OCI-LY3 (cell line): ENCODE results near the gene RAD9B.

Experiments used
- EZH2phosphoT487 ChIP-seq: fragments of 200-600 bp; shearing (Covaris generic); IDR thresholded peaks from 2 replicates; pipeline ENCODE4 v1.6.1; 2018; ENCODE audit warnings: antibody characterized with exemption, mixed run types, low read depth
- TF ChIP-seq, protein P1 (sequence below): fragments of 200-600, 300-600 bp; sonication (generic); IDR thresholded peaks from 2 replicates; pipeline ENCODE4 v1.5.1; 2014; ENCODE audit warnings: antibody characterized with exemption, low read length, low read depth

GRCh38 chr12:110548678-110549077, 46.5 kb downstream of the RAD9B start:
- TF ChIP-seq, protein P1, sequence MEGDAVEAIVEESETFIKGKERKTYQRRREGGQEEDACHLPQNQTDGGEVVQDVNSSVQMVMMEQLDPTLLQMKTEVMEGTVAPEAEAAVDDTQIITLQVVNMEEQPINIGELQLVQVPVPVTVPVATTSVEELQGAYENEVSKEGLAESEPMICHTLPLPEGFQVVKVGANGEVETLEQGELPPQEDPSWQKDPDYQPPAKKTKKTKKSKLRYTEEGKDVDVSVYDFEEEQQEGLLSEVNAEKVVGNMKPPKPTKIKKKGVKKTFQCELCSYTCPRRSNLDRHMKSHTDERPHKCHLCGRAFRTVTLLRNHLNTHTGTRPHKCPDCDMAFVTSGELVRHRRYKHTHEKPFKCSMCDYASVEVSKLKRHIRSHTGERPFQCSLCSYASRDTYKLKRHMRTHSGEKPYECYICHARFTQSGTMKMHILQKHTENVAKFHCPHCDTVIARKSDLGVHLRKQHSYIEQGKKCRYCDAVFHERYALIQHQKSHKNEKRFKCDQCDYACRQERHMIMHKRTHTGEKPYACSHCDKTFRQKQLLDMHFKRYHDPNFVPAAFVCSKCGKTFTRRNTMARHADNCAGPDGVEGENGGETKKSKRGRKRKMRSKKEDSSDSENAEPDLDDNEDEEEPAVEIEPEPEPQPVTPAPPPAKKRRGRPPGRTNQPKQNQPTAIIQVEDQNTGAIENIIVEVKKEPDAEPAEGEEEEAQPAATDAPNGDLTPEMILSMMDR = no peak
- no peak for TF ChIP-seq EZH2phosphoT487
